MM.1S (cell line): Measurements from ENCODE around the gene ERC2.

Experiments used
- DNase-seq: peaks from one replicate; pipeline ENCODE4 v3.0.0-alpha.2; 2015
- H2AFZ ChIP-seq: fragments of 300-600 bp; sonication (generic); 2 replicates; pipeline ENCODE4 v1.6.0; 2016; ENCODE audit warnings: antibody characterized with exemption, low read length
- H3F3A ChIP-seq: fragments of 300-600 bp; sonication (generic); 2 replicates; pipeline ENCODE4 v1.6.1; 2016; ENCODE audit warnings: mild to moderate bottlenecking, antibody characterized with exemption, low read length, moderate library complexity, mixed read lengths; ENCODE audit not compliant: insufficient read depth
- H3K27ac ChIP-seq: fragments of 300-600 bp; sonication (generic); 2 replicates; pipeline ENCODE4 v1.5.1; 2016; ENCODE audit warnings: mild to moderate bottlenecking, low read length
- H3K27me3 ChIP-seq: fragments of 300-600 bp; sonication (generic); replicated peaks from 2 replicates; pipeline ENCODE4 v1.6.0; 2016; ENCODE audit warnings: low read length; ENCODE audit not compliant: insufficient read depth
- H3K36me3 ChIP-seq: fragments of 300-600 bp; sonication (generic); replicated peaks from 2 replicates; pipeline ENCODE4 v1.6.1; 2016; ENCODE audit warnings: mild to moderate bottlenecking, low read length, mixed read lengths; ENCODE audit not compliant: insufficient read depth
- H3K4me1 ChIP-seq: fragments of 300-600 bp; sonication (generic); 2 replicates; pipeline ENCODE4 v1.6.1; 2016; ENCODE audit warnings: low read length, mixed read lengths
- H3K4me2 ChIP-seq: fragments of 300-600 bp; sonication (generic); 2 replicates; pipeline ENCODE4 v1.6.0; 2016; ENCODE audit warnings: low read depth, low read length
- H3K4me3 ChIP-seq: fragments of 300-600 bp; sonication (generic); 2 replicates; pipeline ENCODE4 v1.5.1; 2016; ENCODE audit warnings: low read length, mixed read lengths
- H3K79me2 ChIP-seq: fragments of 300-600 bp; sonication (generic); 2 replicates; pipeline ENCODE4 v1.6.1; 2016; ENCODE audit warnings: mixed run types, low read length, mixed read lengths
- H3K9ac ChIP-seq: fragments of 300-600 bp; sonication (generic); 2 replicates; pipeline ENCODE4 v1.6.1; 2016; ENCODE audit warnings: low read length, mixed read lengths
- H3K9me2 ChIP-seq: fragments of 300-600 bp; sonication (generic); replicated peaks from 2 replicates; pipeline ENCODE4 v1.6.1; 2016; ENCODE audit warnings: mild to moderate bottlenecking, low read length, mixed read lengths; ENCODE audit not compliant: insufficient read depth
- H3K9me3 ChIP-seq: fragments of 300-600 bp; sonication (generic); replicated peaks from 2 replicates; pipeline ENCODE4 v1.6.1; 2016; ENCODE audit warnings: mild to moderate bottlenecking, low read length, mixed read lengths; ENCODE audit not compliant: insufficient read depth
- H4K20me1 ChIP-seq: fragments of 300-600 bp; sonication (generic); 2 replicates; pipeline ENCODE4 v1.6.1; 2016; ENCODE audit warnings: mild to moderate bottlenecking, low read length, moderate library complexity, mixed read lengths; ENCODE audit not compliant: insufficient read depth
- CTCF ChIP-seq: fragments of 300-600 bp; sonication (generic); IDR thresholded peaks from 2 replicates; pipeline ENCODE4 v1.5.1; 2016; ENCODE audit warnings: antibody characterized with exemption, low read length, mixed read lengths
- EZH2 ChIP-seq: fragments of 300-600 bp; sonication (generic); optimal IDR thresholded peaks from 2 replicates; pipeline ENCODE3; 2017; ENCODE audit warnings: low read depth, mild to moderate bottlenecking, antibody characterized with exemption, low read length, mixed read lengths
- EZH2phosphoT487 ChIP-seq: fragments of 300-600 bp; sonication (generic); IDR thresholded peaks from 2 replicates; pipeline ENCODE4 v1.6.1; 2018; ENCODE audit warnings: antibody characterized with exemption, low read length

ERC2 gene

GRCh38 chr3:55756976-55757375, 711.3 kb downstream of the ERC2 start:
- Histone ChIP-seq H3K9ac (no peak overlapping the region), H3K27ac (no peak overlapping the region), H3K4me2 (no peak overlapping the region), H3K4me3 (no peak overlapping the region), H2AFZ (no peak overlapping the region), H3F3A (no peaks in the 10 kb centered on the region), H3K4me1 (no peaks in the 10 kb centered on the region), H3K79me2 (no peaks in the 10 kb centered on the region), H4K20me1 (no peaks in the 10 kb centered on the region), H3K36me3 (no peaks in the 10 kb centered on the region), H3K9me3 (no peaks in the 10 kb centered on the region), H3K27me3 (no peaks in the 10 kb centered on the region), H3K9me2 (no peaks in the 10 kb centered on the region)
- TF ChIP-seq EZH2phosphoT487 (no peak), EZH2 (no peak), CTCF (no peak)
- no peak for DNase-seq

DNA sequence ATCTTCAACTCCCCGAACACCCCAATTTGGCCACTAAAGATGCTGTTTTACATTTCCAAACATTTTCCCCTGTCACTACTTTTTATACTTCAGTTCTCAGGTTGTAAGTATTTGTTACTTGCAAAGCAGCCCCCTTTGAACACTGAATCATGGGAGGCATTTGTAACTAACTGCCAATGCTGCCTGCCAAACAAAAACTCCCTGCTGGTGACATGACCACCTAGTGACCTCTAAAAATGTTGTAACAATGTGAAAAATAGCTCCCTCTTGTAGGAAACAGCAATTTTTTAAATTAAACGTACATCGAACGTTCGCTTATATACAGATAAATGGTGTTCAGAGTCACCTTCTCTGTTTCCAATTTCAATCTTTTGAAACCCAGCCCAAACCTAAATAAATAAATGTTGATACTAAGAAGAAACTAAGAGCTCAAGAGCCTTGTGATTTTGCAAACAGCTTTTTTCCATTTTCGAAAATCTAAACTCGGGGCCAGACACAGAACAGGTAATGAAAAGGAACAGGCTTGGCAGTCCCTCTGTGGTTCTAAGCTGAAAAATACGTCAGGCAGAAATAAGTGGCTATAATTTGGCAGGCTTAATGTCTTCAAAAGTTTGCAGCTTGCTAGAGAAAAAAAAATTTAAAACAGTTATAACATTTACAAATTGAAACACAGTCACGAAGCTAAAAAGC, 712.6 kb downstream of the ERC2 start:
- no peaks in the 10 kb centered on the region for H3K27me3 ChIP-seq
- no peaks in the 10 kb centered on the region for H3K4me1 ChIP-seq
- H3K4me2 ChIP-seq: no peak overlapping the region

DNA sequence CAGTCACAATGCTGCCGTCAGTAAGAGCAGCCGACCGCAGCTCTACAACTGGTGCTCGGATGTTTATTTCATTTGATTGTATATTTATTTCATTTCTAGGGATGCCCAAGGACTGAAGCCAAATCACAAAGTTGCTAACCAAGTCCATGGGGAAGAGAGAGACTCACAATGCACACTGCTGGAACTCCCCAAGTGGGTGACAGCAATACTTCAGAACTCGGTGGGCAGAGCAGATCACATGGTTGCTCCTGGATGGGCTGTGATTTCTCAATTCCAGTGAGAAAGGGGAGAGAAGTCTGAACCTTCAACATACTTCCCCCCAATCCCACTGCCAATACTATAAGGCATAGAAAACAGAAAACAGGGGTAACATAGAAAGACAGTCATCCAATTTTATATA, 715.4 kb downstream of the ERC2 start:
- Histone ChIP-seq H3K27ac (no peak overlapping the region), H3K4me2 (no peak overlapping the region), H3K4me3 (no peak overlapping the region), H3K4me1 (no peaks in the 10 kb centered on the region), H3K9me3 (no peaks in the 10 kb centered on the region), H3K36me3 (no peaks in the 10 kb centered on the region), H3F3A (no peaks in the 10 kb centered on the region), H4K20me1 (no peaks in the 10 kb centered on the region), H3K9ac (no peak overlapping the region), H3K79me2 (no peaks in the 10 kb centered on the region), H3K9me2 (no peaks in the 10 kb centered on the region), H3K27me3 (no peaks in the 10 kb centered on the region), H2AFZ (no peak overlapping the region)
- TF ChIP-seq EZH2: no peak
- TF ChIP-seq CTCF: no peak
- no peak for TF ChIP-seq EZH2phosphoT487
- DNase-seq: no peak

More for the DNA sequence above, 712.6 kb downstream of the ERC2 start:
- Histone ChIP-seq H3K4me3 (no peak overlapping the region), H4K20me1 (no peaks in the 10 kb centered on the region), H3K9me3 (no peaks in the 10 kb centered on the region), H3K9ac (no peak overlapping the region), H3K36me3 (no peaks in the 10 kb centered on the region), H3K9me2 (no peaks in the 10 kb centered on the region), H3K27ac (no peak overlapping the region), H3K79me2 (no peaks in the 10 kb centered on the region), H3F3A (no peaks in the 10 kb centered on the region), H2AFZ (no peak overlapping the region)
- TF ChIP-seq EZH2phosphoT487 (no peak), CTCF (no peak), EZH2 (no peak)
- DNase-seq: no peak
